GM18517 (cell line): Measurements from ENCODE around the gene CFAP54.
"Not testable (repeated sequence)": the region's sequence is repeated elsewhere in the genome, so short reads cannot be mapped to it uniquely, and the experiment has no call there.

ENCODE experiments used
- ATAC-seq: cut with Tn5 transposase; IDR thresholded peaks from one replicate; pipeline ENCODE4 v1.9.1; 2021; ENCODE audit warnings: mild to moderate bottlenecking, moderate library complexity; ENCODE audit not compliant: unreplicated experiment

Gene CFAP54

GRCh38 chr12:96489392-96490056 is at the start of gene CFAP54:
Gene CFAP54 (plus strand): TSS chr12:96489577. CDS start chr12:96489610, 33 bp downstream.
- ATAC-seq = peak; percentile 96

GRCh38 chr12:96441816-96442215 is 47.6 kb upstream of the CFAP54 start:
- no peak for ATAC-seq

- no peak for ATAC-seq
These were observed 46.5 kb upstream of the CFAP54 start for GRCh38 chr12:96442906-96443305.

- ATAC-seq = no peak
These were observed 45.0 kb upstream of the CFAP54 start for GRCh38 chr12:96444399-96444798.

GRCh38 chr12:96445691-96446583 is 43.4 kb upstream of the CFAP54 start:
- ATAC-seq = peak; percentile 97

- ATAC-seq = no peak
These were observed 42.1 kb upstream of the CFAP54 start for GRCh38 chr12:96447256-96447655.

- ATAC-seq = no peak
These were observed 41.1 kb upstream of the CFAP54 start for GRCh38 chr12:96448300-96448699.

- ATAC-seq = no peak
These were observed 37.0 kb upstream of the CFAP54 start for GRCh38 chr12:96452261-96452922.

- ATAC-seq = no peak
These were observed 35.0 kb upstream of the CFAP54 start for GRCh38 chr12:96454396-96454795.

GRCh38 chr12:96456265-96456974 is 33.0 kb upstream of the CFAP54 start:
- ATAC-seq = peak; percentile 93

- no peak for ATAC-seq
These were observed 32.0 kb upstream of the CFAP54 start for GRCh38 chr12:96457191-96457930.

- not testable (repeated sequence) for ATAC-seq
These were observed 30.1 kb upstream of the CFAP54 start for GRCh38 chr12:96459281-96459680.

GRCh38 chr12:96462571-96463280 is 26.7 kb upstream of the CFAP54 start:
- ATAC-seq = no peak

- no peak for ATAC-seq
These were observed 23.5 kb upstream of the CFAP54 start for GRCh38 chr12:96465896-96466295.

GRCh38 chr12:96466939-96467751 is 22.2 kb upstream of the CFAP54 start:
- ATAC-seq = no peak

- ATAC-seq = no peak
These were observed 17.9 kb upstream of the CFAP54 start for GRCh38 chr12:96471368-96472050.

GRCh38 chr12:96472384-96472783 is 17.0 kb upstream of the CFAP54 start:
- ATAC-seq = no peak

- no peak for ATAC-seq
These were observed 15.8 kb upstream of the CFAP54 start for GRCh38 chr12:96473394-96474093.
